HG02642 (cell line): ENCODE data around the gene ANAPC7.
"Not testable (repeated sequence)": the region's sequence is repeated elsewhere in the genome, so short reads cannot be mapped to it uniquely, and the experiment has no call there.

Experiments used
- ATAC-seq: cut with Tn5 transposase; IDR thresholded peaks from one replicate; pipeline ENCODE4 v1.9.1; 2021; ENCODE audit warnings: mild to moderate bottlenecking; ENCODE audit not compliant: unreplicated experiment, poor library complexity

Gene ANAPC7

GRCh38 chr12:110351119-110351518 is 52.4 kb downstream of the ANAPC7 start:
- no peak for ATAC-seq

GRCh38 chr12:110349514-110350151 is 53.9 kb downstream of the ANAPC7 start:
- no peak for ATAC-seq

- ATAC-seq: no peak
Observed at GRCh38 chr12:110349096-110349495, 54.4 kb downstream of the ANAPC7 start.

GRCh38 chr12:110348431-110349059 is 55.0 kb downstream of the ANAPC7 start:
- ATAC-seq: no peak

- no peak for ATAC-seq
Observed at GRCh38 chr12:110347767-110348166, 55.7 kb downstream of the ANAPC7 start.

GRCh38 chr12:110345963-110346362 is 57.5 kb downstream of the ANAPC7 start:
- no peak for ATAC-seq

- no peak for ATAC-seq
Observed at GRCh38 chr12:110345176-110345661, 58.3 kb downstream of the ANAPC7 start.

- ATAC-seq: no peak
Observed at GRCh38 chr12:110344657-110345056, 58.9 kb downstream of the ANAPC7 start.

GRCh38 chr12:110343736-110344555 is 59.6 kb downstream of the ANAPC7 start:
- no peak for ATAC-seq

- no peak for ATAC-seq
Observed at GRCh38 chr12:110343114-110343513, 60.4 kb downstream of the ANAPC7 start.

GRCh38 chr12:110342157-110342556 is 61.4 kb downstream of the ANAPC7 start:
- no peak for ATAC-seq

GRCh38 chr12:110340706-110341105 is 62.8 kb downstream of the ANAPC7 start:
- ATAC-seq: no peak

GRCh38 chr12:110340261-110340660 is 63.2 kb downstream of the ANAPC7 start:
- ATAC-seq: not testable (repeated sequence)

- no peak for ATAC-seq
Observed at GRCh38 chr12:110339184-110339952, 64.1 kb downstream of the ANAPC7 start.

GRCh38 chr12:110338754-110339153 is 64.8 kb downstream of the ANAPC7 start:
- no peak for ATAC-seq

GRCh38 chr12:110337912-110338710 is 65.4 kb downstream of the ANAPC7 start:
- no peak for ATAC-seq

- no peak for ATAC-seq
Observed at GRCh38 chr12:110335481-110336045, 67.9 kb downstream of the ANAPC7 start.

GRCh38 chr12:110333201-110333600 is 70.3 kb downstream of the ANAPC7 start:
- no peak for ATAC-seq

- no peak for ATAC-seq
Observed at GRCh38 chr12:110330544-110330943, 73.0 kb downstream of the ANAPC7 start.
